K562 (cell line): Measurements from ENCODE around the gene ATG7.

ENCODE experiments used
- ESRRA ChIP-seq: fragments of 450-650 bp; IDR thresholded peaks from 2 replicates; pipeline ENCODE4 v1.6.1; 2014; ENCODE audit warnings: low read depth, mild to moderate bottlenecking, moderate library complexity, borderline replicate concordance
- POLR2A ChIP-seq: fragments of 450-650 bp; conservative IDR thresholded peaks from 2 replicates; pipeline ENCODE4 v1.6.1; 2016
- ZNF274 ChIP-seq: IDR thresholded peaks from 2 replicates; pipeline ENCODE4 v1.6.1; 2011; ENCODE audit warnings: low read depth, mild to moderate bottlenecking, low read length, moderate library complexity, borderline replicate concordance
- TF ChIP-seq, protein P1 (sequence below), 3 experiments: IDR thresholded peaks in 2 of 3; conservative IDR thresholded peaks in 1 of 3; 2 replicates each; pipeline ENCODE4 v1.5.1; 2011 to 2012; ENCODE audit warnings: low read length in 3 of 3, mild to moderate bottlenecking in 3 of 3, control low read depth in 2 of 3, improper control_type of control experiment in 1 of 3, inconsistent platforms in 1 of 3, low read depth in 1 of 3, mixed read lengths in 1 of 3, moderate library complexity in 1 of 3; ENCODE audit not compliant: insufficient read depth in 2 of 3
- TF ChIP-seq, protein P2 (sequence below): fragments of 450-650 bp; formaldehyde crosslinking; IDR thresholded peaks from 2 replicates; pipeline ENCODE4 v1.4.0; 2022; ENCODE audit warnings: missing genetic modification characterization

DNA sequence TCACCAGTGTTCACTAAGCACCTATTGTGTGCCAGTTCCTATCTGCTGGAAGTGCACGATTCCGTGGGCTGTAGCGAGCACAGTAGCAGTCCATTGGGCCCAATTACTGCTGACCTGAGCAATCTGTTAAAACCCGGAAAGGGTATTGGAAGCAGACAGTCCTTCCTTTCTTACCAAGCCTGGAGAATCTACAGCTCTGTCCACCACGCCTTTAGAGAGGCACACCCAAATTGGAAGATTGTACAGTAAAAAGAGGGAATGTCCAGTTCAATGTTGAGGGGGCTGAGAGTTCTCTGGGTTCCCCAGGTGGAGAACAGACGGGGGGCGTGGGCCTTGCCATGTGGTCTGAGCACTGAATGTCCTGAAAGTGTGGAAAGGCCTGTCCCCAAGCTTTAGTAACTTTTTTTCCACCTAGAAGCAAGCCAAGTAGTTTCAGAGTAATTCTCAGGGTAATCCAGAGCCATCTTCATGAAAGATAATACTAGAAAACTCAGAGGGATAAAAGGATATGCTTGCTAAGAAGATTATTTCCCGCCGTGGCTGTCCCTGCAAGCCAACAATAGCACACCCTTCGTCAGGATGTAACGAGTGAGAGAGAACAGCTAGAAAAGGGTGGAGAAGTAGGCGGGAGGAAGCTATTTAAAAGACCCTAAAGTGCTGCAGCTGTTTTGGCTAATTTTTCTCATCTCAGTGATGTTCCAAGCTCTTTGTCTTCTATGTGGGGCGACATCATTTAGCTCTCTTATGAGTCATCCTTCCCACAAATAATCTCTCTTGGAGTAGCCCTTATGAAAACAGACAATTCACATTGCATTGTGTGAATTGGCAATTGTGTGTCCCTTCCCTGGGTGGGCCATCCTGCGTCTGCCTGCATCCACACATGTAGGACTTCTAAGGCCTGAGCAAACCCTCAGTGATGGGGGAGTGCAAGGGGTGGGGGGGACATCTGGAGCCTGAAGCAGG is 181.0 kb downstream of the ATG7 start:
- TF ChIP-seq, protein P1, sequence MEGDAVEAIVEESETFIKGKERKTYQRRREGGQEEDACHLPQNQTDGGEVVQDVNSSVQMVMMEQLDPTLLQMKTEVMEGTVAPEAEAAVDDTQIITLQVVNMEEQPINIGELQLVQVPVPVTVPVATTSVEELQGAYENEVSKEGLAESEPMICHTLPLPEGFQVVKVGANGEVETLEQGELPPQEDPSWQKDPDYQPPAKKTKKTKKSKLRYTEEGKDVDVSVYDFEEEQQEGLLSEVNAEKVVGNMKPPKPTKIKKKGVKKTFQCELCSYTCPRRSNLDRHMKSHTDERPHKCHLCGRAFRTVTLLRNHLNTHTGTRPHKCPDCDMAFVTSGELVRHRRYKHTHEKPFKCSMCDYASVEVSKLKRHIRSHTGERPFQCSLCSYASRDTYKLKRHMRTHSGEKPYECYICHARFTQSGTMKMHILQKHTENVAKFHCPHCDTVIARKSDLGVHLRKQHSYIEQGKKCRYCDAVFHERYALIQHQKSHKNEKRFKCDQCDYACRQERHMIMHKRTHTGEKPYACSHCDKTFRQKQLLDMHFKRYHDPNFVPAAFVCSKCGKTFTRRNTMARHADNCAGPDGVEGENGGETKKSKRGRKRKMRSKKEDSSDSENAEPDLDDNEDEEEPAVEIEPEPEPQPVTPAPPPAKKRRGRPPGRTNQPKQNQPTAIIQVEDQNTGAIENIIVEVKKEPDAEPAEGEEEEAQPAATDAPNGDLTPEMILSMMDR (IDR thresholded peaks at IDR 0.05 in 2 of 3, conservative IDR thresholded peaks at IDR 0.05 in 1 of 3; ENCODE audit: insufficient read depth in 2 of 3, low read depth in 1 of 3, low read length in 3 of 3), result no peak
- TF ChIP-seq ZNF274, result no peak
- TF ChIP-seq ESRRA, result no peak
- no peak for TF ChIP-seq POLR2A
- TF ChIP-seq, protein P2, sequence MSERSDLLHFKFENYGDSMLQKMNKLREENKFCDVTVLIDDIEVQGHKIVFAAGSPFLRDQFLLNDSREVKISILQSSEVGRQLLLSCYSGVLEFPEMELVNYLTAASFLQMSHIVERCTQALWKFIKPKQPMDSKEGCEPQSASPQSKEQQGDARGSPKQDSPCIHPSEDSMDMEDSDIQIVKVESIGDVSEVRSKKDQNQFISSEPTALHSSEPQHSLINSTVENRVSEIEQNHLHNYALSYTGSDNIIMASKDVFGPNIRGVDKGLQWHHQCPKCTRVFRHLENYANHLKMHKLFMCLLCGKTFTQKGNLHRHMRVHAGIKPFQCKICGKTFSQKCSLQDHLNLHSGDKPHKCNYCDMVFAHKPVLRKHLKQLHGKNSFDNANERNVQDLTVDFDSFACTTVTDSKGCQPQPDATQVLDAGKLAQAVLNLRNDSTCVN, result no peak
